Astrocyte (in vitro differentiated cells and primary cell): ENCODE results near the gene TMEM95.

Experiments
- EZH2 ChIP-seq: IDR thresholded peaks from 2 replicates; pipeline ENCODE4 v1.6.1; 2012; ENCODE audit warnings: mild to moderate bottlenecking, low read length, inconsistent platforms; ENCODE audit not compliant: insufficient read depth
- TF ChIP-seq, protein P1 (sequence below): IDR thresholded peaks from 2 replicates; pipeline ENCODE4 v1.5.1; 2011; ENCODE audit warnings: low read depth, mild to moderate bottlenecking, inconsistent platforms, low read length, moderate library complexity; ENCODE audit not compliant: insufficient read depth

DNA sequence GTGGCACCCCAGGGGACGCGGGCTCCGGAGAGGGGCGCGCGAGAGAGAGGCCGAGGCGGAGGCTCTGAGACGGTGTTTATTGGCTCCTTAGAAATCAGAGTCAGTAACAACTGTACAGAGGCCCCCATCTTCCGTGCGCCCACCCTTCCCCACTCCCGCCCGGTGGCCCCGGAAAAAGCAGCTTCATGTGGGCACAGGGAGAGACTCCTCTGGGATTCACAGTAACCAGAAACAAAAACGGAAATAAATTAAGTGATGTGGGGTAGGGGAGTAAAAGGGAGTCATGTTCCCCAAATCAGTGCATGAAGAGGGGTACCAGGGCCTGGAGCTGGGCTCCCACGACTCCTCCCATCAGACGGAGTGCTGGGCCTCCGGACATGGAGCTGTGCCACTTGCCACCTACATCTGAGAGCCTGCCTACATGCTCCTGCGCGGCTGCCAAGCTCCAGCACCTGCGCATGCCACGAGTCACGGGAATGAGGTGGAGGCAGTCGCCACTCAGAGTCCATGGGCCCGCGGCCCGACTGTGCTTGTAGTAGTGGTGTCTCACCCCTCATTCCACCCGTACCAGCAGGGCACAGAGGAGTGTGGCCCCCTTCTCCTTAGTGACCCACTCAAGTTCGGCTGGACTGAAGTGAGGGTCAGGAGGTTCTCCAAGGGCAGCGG, 39.3 kb upstream of the TMEM95 start:
- TF ChIP-seq, protein P1, sequence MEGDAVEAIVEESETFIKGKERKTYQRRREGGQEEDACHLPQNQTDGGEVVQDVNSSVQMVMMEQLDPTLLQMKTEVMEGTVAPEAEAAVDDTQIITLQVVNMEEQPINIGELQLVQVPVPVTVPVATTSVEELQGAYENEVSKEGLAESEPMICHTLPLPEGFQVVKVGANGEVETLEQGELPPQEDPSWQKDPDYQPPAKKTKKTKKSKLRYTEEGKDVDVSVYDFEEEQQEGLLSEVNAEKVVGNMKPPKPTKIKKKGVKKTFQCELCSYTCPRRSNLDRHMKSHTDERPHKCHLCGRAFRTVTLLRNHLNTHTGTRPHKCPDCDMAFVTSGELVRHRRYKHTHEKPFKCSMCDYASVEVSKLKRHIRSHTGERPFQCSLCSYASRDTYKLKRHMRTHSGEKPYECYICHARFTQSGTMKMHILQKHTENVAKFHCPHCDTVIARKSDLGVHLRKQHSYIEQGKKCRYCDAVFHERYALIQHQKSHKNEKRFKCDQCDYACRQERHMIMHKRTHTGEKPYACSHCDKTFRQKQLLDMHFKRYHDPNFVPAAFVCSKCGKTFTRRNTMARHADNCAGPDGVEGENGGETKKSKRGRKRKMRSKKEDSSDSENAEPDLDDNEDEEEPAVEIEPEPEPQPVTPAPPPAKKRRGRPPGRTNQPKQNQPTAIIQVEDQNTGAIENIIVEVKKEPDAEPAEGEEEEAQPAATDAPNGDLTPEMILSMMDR, result no peak
- TF ChIP-seq EZH2, result no peak
